ENCODE measurements around the gene RFX2. TPM values are rescaled to one million over a fixed set of nuclear protein-coding genes. Genes with fewer than 3 reads are reported as not detected.
"Not testable (repeated sequence)": the region's sequence is repeated elsewhere in the genome, so short reads cannot be mapped to it uniquely, and the experiment has no call there.

The RFX2 gene
- total RNA-seq, 2 experiments from 2014 or later: 9.0 to 10.4 TPM

GRCh38 chr19:5989388-5990074, 120.8 kb downstream of the RFX2 start:
- H3K9me3 Mint-ChIP-seq: no peaks in the 10 kb centered on the region
- H3K27me3 Mint-ChIP-seq: no peaks in the 10 kb centered on the region
- no peak for DNase-seq
- no peak overlapping the region for H3K27ac Mint-ChIP-seq
- peaks cover 25% of the 10 kb centered on the region for H3K4me1 Mint-ChIP-seq
- no peaks in the 10 kb centered on the region for H3K36me3 Mint-ChIP-seq (ENCODE audit: low read depth)
- CTCF ChIA-PET: interaction anchor here (0.8 to 4.1 kb wide), 3 partner anchors 11 to 32 kb away, joined by 3 to 26 read pairs (median 23); partner anchors contain the start of gene RANBP3
- POLR2A ChIA-PET: interaction anchor here (4.0 kb wide), 1 partner anchor 11 kb away, joined by 19 read pairs; the partner anchor contains the start of gene RANBP3
- H3K4me3 Mint-ChIP-seq: no peak overlapping the region

DNA sequence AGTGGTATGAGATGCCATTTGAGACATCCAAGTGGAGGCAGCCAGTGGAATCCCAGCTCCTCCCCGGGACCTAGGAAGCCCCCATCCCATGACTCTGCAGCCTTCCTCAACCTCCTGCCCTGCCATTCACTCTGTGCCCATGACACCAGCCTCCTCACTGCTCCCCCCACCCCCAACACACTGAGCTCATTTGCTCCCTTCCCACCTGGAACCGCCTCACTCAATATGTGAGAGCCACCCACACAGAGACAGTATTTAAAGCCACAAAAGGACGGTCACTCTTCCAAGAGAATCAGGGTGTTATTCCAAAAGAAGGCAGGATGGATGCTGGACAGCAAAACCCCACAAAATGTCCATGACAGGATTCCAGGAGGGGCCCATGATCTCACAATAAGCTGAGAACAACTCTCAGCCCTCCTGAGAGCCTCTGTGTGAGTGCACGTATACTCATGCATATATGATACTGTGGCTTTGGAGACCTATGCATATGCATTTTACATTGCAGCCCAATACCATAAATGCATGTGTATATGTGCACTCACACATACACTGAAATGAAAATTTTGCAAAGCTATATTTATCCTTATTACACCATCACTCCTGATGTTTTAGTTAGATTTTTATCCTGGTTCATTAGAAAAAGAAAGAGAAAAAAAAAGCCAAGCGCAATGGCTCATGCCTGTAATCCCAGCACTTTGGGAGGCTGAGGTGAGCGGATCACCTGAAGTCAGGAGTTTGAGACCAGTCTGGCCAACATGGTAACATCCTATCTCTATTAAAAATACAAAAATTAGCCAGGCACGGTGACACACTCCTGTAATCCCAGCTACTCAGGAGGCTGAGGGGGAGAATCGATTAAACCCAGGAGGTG, 121.5 kb downstream of the RFX2 start:
- peaks cover 32% of the 10 kb centered on the region for H3K4me1 Mint-ChIP-seq
- H3K9me3 Mint-ChIP-seq: no peaks in the 10 kb centered on the region
- H3K27ac Mint-ChIP-seq: no peak overlapping the region
- DNase-seq: no peak
- ChIA-PET POLR2A (interaction anchor here (4.0 kb wide), 1 partner anchor 10 kb away, joined by 19 read pairs; the partner anchor contains the start of gene RANBP3), CTCF (interaction anchor here (0.8 to 4.1 kb wide), 5 partner anchors 10 to 185 kb away, joined by 3 to 26 read pairs (median 4); partner anchors contain the start of gene RANBP3)
- peaks cover 3% of the 10 kb centered on the region for H3K36me3 Mint-ChIP-seq (ENCODE audit: low read depth)
- H3K27me3 Mint-ChIP-seq: no peaks in the 10 kb centered on the region
- no peak overlapping the region for H3K4me3 Mint-ChIP-seq

DNA sequence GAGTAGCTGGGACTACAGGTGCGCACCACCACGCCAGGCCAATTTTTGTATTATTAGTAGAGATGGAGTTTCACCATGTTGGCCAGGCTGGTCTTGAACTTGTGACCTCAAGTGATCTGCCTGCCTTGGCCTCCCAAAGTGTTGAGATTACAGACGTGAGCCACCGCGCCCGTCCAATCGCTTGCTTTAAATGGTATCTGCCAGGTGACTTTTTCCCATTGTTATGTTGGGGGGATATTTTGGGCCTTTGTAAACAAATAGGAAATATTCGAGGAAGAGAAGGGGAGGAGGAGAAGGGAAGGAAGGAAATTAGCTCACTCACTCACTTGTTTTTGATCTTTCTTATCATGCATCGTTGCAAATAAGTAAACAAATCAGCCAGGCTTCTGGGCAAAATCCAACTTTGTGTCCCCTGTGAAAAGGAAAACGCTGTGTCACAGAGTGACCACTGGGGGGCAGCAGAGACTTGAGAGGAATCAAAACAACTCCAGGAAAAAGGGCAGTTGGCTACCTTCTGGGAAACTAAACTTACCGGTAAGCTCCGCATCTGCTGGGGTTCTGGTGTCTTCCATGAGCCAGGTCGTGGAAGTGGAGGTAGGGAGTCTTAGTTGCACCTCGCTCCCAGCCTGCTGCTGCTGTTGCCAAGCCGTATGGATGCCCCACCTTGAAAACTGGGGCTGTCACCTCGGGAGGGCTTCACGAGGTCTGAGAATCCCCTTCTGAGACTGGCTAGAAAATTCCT, 123.1 kb downstream of the RFX2 start:
- Mint-ChIP-seq H3K4me3 (peak overlapping the region; percentile 69), H3K27me3 (no peaks in the 10 kb centered on the region), H3K27ac (peak overlapping the region; percentile 45), H3K4me1 (peaks cover 45% of the 10 kb centered on the region), H3K36me3 (ENCODE audit: low read depth) (peaks cover 4% of the 10 kb centered on the region), H3K9me3 (no peaks in the 10 kb centered on the region)
- ChIA-PET CTCF (interaction anchor here (0.6 to 4.1 kb wide), 16 partner anchors 8 to 1363 kb away, joined by 3 to 26 read pairs (median 4); partner anchors contain the start of genes KHSRP, NDUFA11 and RANBP3), POLR2A (interaction anchor here (0.9 to 4.0 kb wide), 2 partner anchors 8 to 83 kb away, joined by 3 to 19 read pairs; partner anchors contain the start of gene RANBP3)
- DNase-seq: peak; percentile 79

DNA sequence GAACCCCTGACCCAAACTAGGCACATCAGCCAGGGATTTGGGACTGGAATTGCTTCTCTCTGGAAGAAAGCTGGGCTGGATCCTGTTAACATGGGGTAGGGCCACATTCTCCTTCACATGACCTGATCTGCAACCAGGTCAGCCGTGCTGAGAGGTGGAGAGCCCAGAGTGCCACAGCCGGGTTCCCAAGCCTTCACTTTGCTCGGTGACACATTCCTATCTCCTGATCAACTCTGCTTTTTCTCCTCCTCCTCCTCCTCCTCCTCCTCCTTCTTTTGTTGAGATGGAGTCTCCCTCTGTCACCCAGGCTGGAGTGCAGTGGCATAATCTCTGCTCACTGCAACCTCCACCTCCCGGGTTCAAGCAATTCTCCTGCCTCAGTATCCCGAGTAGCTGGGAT, 124.5 kb downstream of the RFX2 start:
- H3K27me3 Mint-ChIP-seq; H3K9me3 Mint-ChIP-seq; H3K4me3 Mint-ChIP-seq; H3K36me3 Mint-ChIP-seq (ENCODE audit: low read depth); H3K27ac Mint-ChIP-seq; DNase-seq: not testable (repeated sequence)
- H3K4me1 Mint-ChIP-seq: peaks cover 50% of the 10 kb centered on the region
- ChIA-PET CTCF (interaction anchor here (0.7 to 4.1 kb wide), 5 partner anchors 14 to 92 kb away, joined by 3 to 26 read pairs (median 3); partner anchors contain the start of genes NDUFA11 and VMAC), POLR2A (interaction anchor here (1.3 to 1.8 kb wide), 2 partner anchors 24 to 158 kb away, joined by 3 to 4 read pairs; no protein-coding TSS in a partner anchor)

GRCh38 chr19:5985098-5985783, 125.1 kb downstream of the RFX2 start:
- CTCF ChIA-PET: interaction anchor here (0.7 to 4.1 kb wide), 7 partner anchors 18 to 181 kb away, joined by 3 to 26 read pairs (median 5); partner anchors contain the start of genes NDUFA11 and VMAC
- Mint-ChIP-seq H3K4me1 (peaks cover 52% of the 10 kb centered on the region), H3K27ac (no peak overlapping the region), H3K9me3 (no peaks in the 10 kb centered on the region), H3K36me3 (ENCODE audit: low read depth) (peaks cover 11% of the 10 kb centered on the region), H3K27me3 (no peaks in the 10 kb centered on the region), H3K4me3 (no peak overlapping the region)
- no peak for DNase-seq
- POLR2A ChIA-PET: interaction anchor here (1.3 to 1.8 kb wide), 2 partner anchors 23 to 157 kb away, joined by 3 to 4 read pairs; no protein-coding TSS in a partner anchor

DNA sequence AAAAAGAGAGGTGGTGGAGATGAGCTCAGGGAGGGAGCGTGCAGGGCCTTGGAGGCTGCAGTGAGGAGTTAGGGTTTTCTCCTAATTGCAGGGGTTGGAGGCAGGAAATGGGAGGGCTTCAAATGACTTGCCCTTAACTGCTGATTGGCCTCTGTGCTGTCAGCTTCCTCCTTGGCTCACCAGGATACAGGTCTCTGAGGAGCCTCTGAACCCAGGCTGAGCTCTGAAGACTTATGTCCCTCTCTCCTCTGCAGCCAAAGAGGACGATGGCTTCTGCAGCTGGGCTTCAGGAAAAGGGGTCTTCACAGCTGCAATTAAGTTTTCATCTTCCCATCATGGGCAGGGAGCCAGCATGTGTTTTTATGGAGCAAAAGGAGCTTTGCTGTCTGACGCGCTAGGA, 125.7 kb downstream of the RFX2 start:
- Mint-ChIP-seq H3K4me1 (peaks cover 56% of the 10 kb centered on the region), H3K27ac (peak overlapping the region; percentile 42)

DNA sequence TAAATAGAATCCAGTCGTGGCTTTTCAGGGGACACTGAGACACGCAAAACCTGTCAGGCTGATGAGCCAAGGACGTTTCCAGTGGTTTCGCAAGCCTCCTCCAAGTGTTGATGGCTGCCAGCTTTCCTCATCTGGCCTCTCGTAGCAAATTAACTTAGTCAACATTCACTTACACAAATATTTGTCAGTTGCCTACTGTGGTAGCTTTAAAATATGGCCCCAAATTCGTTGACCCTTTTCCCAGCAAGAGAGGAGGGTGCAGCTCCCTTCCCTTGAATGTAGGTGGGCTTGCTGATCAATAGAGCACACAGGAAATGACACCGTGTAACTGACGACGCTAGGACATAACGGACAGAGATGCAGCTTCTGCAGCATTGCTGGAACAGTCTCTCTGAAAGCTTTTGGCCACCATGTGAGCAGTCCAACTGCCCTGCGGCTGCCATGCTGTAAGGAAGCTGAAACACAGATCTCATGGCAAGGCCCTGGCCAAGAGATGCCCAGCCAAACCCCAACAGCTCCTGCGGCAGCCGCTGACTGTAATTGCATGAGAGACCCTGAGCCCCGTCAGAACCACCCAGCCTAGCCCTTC, 126.8 kb downstream of the RFX2 start:
- no peak for DNase-seq
- peak overlapping the region; percentile 8 for H3K4me3 Mint-ChIP-seq
- peak overlapping the region; percentile 82 for H3K27ac Mint-ChIP-seq
- ChIA-PET CTCF (interaction anchor here (1.1 to 2.1 kb wide), 2 partner anchors 15 to 179 kb away, joined by 11 to 12 read pairs; no protein-coding TSS in a partner anchor), POLR2A (interaction anchor here (0.9 to 1.4 kb wide), 4 partner anchors 11 to 79 kb away, joined by 3 to 4 read pairs (median 3); partner anchors contain the start of gene VMAC)
- H3K27me3 Mint-ChIP-seq: no peaks in the 10 kb centered on the region
- no peaks in the 10 kb centered on the region for H3K9me3 Mint-ChIP-seq
- H3K4me1 Mint-ChIP-seq: peaks cover 55% of the 10 kb centered on the region
- H3K36me3 Mint-ChIP-seq (ENCODE audit: low read depth): peaks cover 13% of the 10 kb centered on the region

More for the DNA sequence above, 125.7 kb downstream of the RFX2 start:
- DNase-seq: no peak
- H3K4me3 Mint-ChIP-seq: no peak overlapping the region
- ChIA-PET CTCF (interaction anchor here (0.8 to 2.1 kb wide), 6 partner anchors 17 to 181 kb away, joined by 3 to 12 read pairs (median 5); partner anchors contain the start of genes NDUFA11 and VMAC), POLR2A (interaction anchor here (1.3 to 1.8 kb wide), 2 partner anchors 22 to 156 kb away, joined by 3 to 4 read pairs; no protein-coding TSS in a partner anchor)
- no peaks in the 10 kb centered on the region for H3K27me3 Mint-ChIP-seq
- no peaks in the 10 kb centered on the region for H3K9me3 Mint-ChIP-seq
- H3K36me3 Mint-ChIP-seq (ENCODE audit: low read depth): peaks cover 12% of the 10 kb centered on the region

DNA sequence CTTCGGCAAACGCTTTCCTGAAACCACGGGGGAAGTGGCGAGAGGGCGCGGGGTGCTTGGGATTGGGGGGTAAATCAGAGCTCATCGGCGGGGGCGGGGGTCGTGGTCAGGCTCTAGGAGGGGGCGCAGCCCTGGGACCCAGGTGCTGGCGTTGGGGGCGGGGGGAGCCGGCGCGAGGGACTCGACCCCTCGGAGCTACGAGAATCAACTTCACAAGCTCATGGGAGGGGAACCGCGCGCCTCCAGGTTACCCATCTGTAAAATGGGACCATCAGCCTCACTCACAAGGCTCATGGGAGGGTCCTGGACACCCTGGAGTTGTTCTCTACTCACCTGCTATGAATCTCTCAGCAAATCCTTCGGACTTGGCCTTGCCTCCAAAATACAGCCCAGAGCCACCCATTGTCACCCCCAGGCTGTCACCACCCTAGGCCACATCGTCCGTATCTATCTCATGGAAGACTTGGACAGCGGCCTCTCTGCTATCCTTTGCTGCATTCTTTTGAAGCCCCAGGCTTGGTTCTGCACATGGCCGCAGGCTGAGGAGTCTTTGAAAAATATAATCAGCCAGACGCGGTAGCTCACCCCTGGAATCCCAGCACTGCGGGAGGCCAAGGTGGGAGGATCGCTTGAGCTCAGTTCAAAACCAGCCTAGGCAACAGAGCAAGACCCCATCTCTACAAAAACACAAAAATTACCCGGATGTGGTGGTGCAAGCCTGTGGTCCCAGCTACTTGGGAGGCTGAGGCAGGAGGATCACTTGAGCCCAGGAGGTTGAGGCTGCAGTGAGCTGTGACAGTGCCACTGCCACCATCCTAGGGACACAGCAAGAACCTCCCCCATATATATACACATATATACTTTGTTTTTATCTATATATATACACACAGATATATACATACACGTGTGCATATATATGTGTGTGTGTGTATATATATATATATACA, 131.4 kb downstream of the RFX2 start:
- H3K4me3 Mint-ChIP-seq: peak overlapping the region; percentile 96
- ChIA-PET CTCF (interaction anchor here (0.6 to 5.7 kb wide), 8 partner anchors 9 to 305 kb away, joined by 3 to 62 read pairs (median 7); no protein-coding TSS in a partner anchor), POLR2A (interaction anchor here (1.0 to 4.7 kb wide), 10 partner anchors 11 to 758 kb away, joined by 3 to 37 read pairs (median 15); partner anchors contain the start of genes GPR108, NDUFA11 and VMAC)
- no peaks in the 10 kb centered on the region for H3K9me3 Mint-ChIP-seq
- H3K36me3 Mint-ChIP-seq (ENCODE audit: low read depth): peaks cover 42% of the 10 kb centered on the region
- peak overlapping the region; percentile 89 for H3K27ac Mint-ChIP-seq
- DNase-seq: no peak
- peaks cover 67% of the 10 kb centered on the region for H3K4me1 Mint-ChIP-seq
- no peaks in the 10 kb centered on the region for H3K27me3 Mint-ChIP-seq

DNA sequence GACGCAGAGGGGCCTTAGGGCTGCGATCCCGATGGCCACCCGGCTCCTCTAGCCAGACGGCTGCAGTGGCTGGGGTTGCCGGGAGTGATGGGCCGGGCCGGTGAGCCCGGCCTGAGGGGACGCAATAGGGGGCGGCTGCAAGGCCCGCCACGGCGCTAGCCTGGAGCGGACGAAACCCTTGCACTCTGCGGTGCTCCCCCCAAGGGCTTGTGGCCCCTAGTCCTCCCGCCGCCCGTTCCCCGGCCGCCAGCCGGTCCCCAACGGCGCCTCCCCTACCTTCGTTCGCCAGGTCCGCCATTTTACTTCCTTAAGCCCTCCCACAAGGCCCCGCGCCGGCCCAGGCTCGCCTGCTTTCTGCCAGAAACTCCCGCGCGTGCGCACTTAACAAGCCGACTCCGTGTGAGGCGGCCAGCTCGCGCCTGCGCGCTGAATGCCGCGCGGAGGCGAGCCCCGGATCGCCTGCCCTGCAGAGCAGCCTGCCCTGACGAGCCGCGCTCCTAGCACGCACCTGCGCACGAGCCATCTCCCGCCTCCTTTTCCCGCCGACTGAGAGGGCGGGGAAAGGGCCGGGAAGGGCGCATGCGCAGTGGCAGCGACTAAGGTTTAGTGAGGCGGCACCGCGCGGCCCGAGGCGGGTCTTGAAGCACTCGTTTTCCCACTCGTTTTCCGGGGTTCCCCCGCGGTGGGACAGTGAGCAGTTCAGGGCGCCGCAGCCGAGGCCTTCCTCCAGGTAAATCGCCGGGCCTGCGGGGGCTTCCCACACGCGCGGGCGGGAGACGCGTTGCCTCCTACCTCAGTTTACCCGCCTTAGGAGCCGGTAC, 132.3 kb downstream of the RFX2 start, which contains the start of gene RANBP3:
RANBP3 (minus strand) TSS at position 356 of the 821 bp plus-strand sequence; CDS start at position 298, 58 bp downstream.
- DNase-seq: peak; percentile 99
- Mint-ChIP-seq H3K36me3 (ENCODE audit: low read depth) (peaks cover 43% of the 10 kb centered on the region), H3K4me3 (peak within 1 kb of the TSS; percentile 96), H3K27me3 (no peaks in the 10 kb centered on the region), H3K9me3 (no peaks in the 10 kb centered on the region), H3K27ac (peak within 1 kb of the TSS; percentile 89), H3K4me1 (peaks cover 64% of the 10 kb centered on the region)
- ChIA-PET POLR2A (interaction anchor here (0.6 to 4.7 kb wide), 11 partner anchors 10 to 759 kb away, joined by 3 to 37 read pairs (median 11); partner anchors contain the start of genes GPR108, NDUFA11 and VMAC), CTCF (interaction anchor here (0.7 to 5.7 kb wide), 5 partner anchors 10 to 174 kb away, joined by 3 to 62 read pairs (median 7); no protein-coding TSS in a partner anchor)

All from activated CD4-positive, alpha-beta memory T cell treated with anti-CD3 and anti-CD28 coated beads, Interleukin-2, amount 10 ng/mL, durations not matched to agents 7 days and 5 days (primary cell).